SJSA1 (cell line): ENCODE results near the gene NAA10. TPM values are rescaled to one million over a fixed set of nuclear protein-coding genes. Genes with fewer than 3 reads are reported as not detected.

Experiments
- DNase-seq, 2 experiments: peaks; one replicate each; pipeline ENCODE4 v3.0.0-alpha.2; 2015 to 2020; ENCODE audit warnings: low spot score in 2 of 2, low read depth in 1 of 2
- H3K27ac ChIP-seq: fragments of 250-450 bp; sonication (Bioruptor Pico); 2 replicates; pipeline ENCODE4 v1.5.1; 2020; ENCODE audit warnings: mild to moderate bottlenecking, moderate library complexity
- H3K27me3 ChIP-seq: fragments of 250-450 bp; sonication (Bioruptor Pico); replicated peaks from 2 replicates; pipeline ENCODE4 v1.5.1; 2020; ENCODE audit warnings: mild to moderate bottlenecking, moderate library complexity
- H3K36me3 ChIP-seq: fragments of 250-450 bp; sonication (Bioruptor Pico); 2 replicates; pipeline ENCODE4 v1.5.1; 2020; ENCODE audit warnings: mild to moderate bottlenecking
- H3K4me1 ChIP-seq: fragments of 250-450 bp; sonication (Bioruptor Pico); replicated peaks from 2 replicates; pipeline ENCODE4 v1.6.1; 2021; ENCODE audit warnings: mild to moderate bottlenecking
- H3K4me3 ChIP-seq: fragments of 250-450 bp; sonication (Bioruptor Pico); 2 replicates; pipeline ENCODE4 v1.5.1; 2020; ENCODE audit warnings: mild to moderate bottlenecking
- H3K9me3 ChIP-seq: fragments of 250-450 bp; sonication (Bioruptor Pico); replicated peaks from 2 replicates; pipeline ENCODE4 v1.5.1; 2020; ENCODE audit warnings: mild to moderate bottlenecking
- total RNA-seq: library from RNA; depleted of rRNA; stranded (reverse); fragments of >200 nt; shearing (Covaris generic); gene quantifications from 2 replicates; pipeline ENCODE4 v1.2.3, GENCODE V29; 2014

Gene NAA10
- total RNA-seq, 1 experiment from 2014 or later: 155 TPM

DNA sequence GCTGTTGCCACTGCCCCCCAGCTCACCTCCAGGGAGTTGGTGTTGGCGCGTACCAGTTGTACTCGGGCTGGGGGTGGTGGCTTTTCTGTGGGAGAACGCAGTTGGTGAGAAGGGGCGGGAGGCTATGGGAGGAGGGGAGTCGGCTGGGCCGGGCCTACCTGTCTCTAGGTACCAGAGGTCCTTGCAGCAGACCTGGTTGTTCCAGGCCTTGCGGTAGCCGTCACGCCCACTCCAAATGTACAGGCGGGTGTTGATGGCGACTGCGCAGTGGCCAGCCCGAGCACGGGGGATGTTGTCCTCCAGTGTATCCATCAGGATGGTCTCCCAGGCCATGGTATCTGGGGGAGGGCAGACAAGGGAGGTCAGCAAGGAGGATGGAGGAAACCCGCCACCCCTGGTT lies 25.2 kb upstream of the NAA10 start:
- Histone ChIP-seq H3K36me3 (peaks cover 85% of the 10 kb centered on the region), H3K9me3 (no peaks in the 10 kb centered on the region), H3K27me3 (no peaks in the 10 kb centered on the region), H3K4me3 (no peak overlapping the region), H3K4me1 (no peaks in the 10 kb centered on the region), H3K27ac (no peak overlapping the region)
- no peak for DNase-seq

DNA sequence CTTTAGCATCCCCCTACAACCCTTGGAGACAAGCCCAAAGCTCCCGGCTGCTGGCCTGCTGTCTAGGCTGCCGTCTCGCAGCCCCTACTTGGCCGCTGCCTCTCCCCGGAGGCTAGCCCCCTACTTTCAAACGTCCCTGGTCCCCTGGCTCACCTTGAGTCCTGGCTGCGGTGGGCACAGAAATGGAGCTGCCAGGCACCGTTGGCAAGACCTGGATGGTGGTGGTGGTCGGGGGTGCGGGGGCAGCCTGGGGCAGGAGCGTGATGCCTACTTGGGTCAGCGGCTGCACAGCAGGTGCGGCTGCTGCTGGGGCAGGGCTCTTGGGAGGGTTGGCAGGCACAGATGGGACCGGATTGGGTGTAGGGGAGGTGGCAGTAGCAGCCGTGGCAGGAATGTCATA lies 24.8 kb upstream of the NAA10 start:
- Histone ChIP-seq H3K36me3 (peaks cover 89% of the 10 kb centered on the region), H3K9me3 (no peaks in the 10 kb centered on the region), H3K4me1 (no peaks in the 10 kb centered on the region), H3K4me3 (no peak overlapping the region), H3K27ac (no peak overlapping the region), H3K27me3 (no peaks in the 10 kb centered on the region)
- DNase-seq: no peak

DNA sequence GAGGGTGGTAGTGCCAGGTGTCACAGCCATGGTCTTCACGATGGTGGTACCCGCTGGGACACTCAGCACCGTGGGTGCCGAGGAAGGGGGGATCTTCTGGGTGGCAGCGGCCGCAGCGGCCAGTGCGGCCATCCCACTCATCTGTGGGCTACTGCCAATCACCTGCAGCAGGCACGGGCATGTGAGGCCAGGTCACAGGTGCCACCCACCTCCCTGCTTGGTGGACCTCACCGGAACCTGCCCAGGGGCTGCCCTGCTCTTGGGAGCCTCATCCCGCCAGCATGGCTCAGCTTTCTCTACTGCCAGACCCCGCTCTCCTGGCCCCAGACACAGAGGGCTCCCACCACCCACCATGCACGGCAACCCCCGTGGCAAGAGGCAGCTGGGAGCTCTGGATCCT lies 23.8 kb upstream of the NAA10 start:
- no peak overlapping the region for H3K27ac ChIP-seq
- H3K9me3 ChIP-seq: no peaks in the 10 kb centered on the region
- no peaks in the 10 kb centered on the region for H3K27me3 ChIP-seq
- no peaks in the 10 kb centered on the region; the same call in 1 of the 2 replicates for H3K4me1 ChIP-seq
- H3K4me3 ChIP-seq: no peak overlapping the region
- DNase-seq: no peak
- H3K36me3 ChIP-seq: peaks cover 94% of the 10 kb centered on the region

DNA sequence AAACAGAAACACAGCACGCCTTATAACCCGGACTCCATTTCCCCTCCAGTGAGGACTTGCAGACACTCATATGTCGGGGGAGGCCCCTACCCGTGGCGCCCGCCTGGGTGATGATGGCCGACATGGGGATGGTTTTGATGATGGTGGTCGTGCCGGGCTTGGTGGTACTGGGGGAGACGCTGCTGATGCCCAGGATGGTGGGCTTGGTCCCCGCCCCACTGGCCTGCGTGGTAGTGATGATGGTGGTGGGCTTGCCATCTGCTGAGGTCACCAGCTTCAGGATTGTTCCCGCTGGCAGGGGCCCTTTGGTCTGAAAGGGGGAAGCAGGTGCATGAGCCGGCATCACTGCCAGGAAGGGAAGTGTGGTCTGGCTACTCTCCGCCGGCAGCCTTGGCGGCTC lies 22.4 kb upstream of the NAA10 start:
- H3K36me3 ChIP-seq: peaks cover 94% of the 10 kb centered on the region
- DNase-seq: no peak

DNA sequence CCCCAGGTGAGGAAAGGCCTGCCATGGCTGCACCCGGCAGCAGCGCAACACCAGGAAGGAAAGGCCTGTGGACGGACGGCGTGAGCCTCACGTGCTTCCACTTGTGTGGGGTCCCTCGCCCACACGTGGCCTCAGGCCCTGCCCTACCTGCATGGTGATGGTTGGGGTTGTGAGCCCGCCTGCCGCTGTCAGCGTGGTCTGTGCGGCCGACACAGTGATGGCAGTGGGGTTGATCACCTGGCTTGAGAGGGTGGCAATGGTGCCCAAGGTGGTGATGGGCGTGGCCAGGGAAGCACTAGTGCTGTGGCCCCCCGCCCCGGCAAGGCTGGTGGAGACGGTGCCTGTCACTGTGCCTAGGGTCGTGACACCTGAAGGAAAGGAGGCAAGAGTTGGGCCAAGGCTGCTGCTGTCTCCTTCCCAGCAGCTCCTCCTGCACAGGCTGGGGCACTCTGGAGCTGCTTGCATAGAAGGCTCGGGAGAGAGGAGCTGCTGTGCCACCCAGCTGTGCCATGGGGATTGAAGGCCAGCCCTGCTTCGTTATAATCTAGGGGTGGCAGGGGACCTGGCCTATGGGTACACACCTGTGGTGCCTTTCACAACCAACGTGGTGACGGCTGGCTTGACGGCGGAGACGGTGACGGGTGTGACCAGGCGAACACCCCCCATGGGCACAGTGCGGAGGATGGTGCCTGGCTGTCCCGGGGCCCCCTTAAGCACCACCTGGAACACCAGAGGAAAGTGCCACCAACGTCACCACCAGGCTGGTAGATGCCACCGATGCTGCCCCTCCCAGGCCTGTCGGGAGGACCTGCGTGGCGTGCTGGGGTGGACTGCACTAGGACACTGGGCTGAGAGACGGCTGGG lies 21.4 kb upstream of the NAA10 start:
- peaks cover 94% of the 10 kb centered on the region for H3K36me3 ChIP-seq
- H3K27ac ChIP-seq: no peak overlapping the region
- H3K9me3 ChIP-seq: no peaks in the 10 kb centered on the region
- no peak for DNase-seq
- H3K27me3 ChIP-seq: no peaks in the 10 kb centered on the region
- H3K4me1 ChIP-seq: peaks cover 3% of the 10 kb centered on the region
- no peak overlapping the region for H3K4me3 ChIP-seq

More for the DNA sequence above, 22.4 kb upstream of the NAA10 start:
- Histone ChIP-seq H3K27me3 (no peaks in the 10 kb centered on the region), H3K9me3 (no peaks in the 10 kb centered on the region), H3K4me1 (peaks cover 3% of the 10 kb centered on the region), H3K27ac (no peak overlapping the region), H3K4me3 (no peak overlapping the region)

DNA sequence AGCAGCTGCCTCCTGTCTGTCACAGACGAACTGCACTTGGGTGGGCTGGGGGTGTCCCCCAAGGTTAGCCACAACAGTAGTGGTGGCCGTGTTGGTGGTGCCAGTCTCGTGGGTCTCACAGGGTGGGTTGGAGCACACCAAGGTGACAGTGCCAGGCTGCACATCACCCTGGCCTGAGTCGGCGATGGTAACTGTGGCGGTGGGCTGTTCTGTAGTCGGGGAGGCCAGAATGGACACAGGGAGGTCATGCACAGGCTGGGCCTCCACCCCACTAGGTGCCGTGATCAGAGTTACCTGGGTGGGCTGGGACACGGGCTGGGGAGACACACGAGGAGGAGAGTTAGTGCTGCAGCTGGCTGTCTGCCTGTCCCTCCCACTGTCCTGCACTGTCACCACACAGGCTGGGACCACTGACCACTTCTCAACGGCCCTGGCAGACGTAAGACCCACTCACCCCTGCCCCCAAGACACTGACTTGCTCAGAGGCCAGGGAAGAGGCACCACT lies 20.4 kb upstream of the NAA10 start:
- H3K4me1 ChIP-seq: peaks cover 3% of the 10 kb centered on the region
- no peaks in the 10 kb centered on the region for H3K9me3 ChIP-seq
- H3K27ac ChIP-seq: no peak overlapping the region
- peaks cover 97% of the 10 kb centered on the region for H3K36me3 ChIP-seq
- no peak overlapping the region for H3K4me3 ChIP-seq
- DNase-seq: no peak
- H3K27me3 ChIP-seq: no peaks in the 10 kb centered on the region

DNA sequence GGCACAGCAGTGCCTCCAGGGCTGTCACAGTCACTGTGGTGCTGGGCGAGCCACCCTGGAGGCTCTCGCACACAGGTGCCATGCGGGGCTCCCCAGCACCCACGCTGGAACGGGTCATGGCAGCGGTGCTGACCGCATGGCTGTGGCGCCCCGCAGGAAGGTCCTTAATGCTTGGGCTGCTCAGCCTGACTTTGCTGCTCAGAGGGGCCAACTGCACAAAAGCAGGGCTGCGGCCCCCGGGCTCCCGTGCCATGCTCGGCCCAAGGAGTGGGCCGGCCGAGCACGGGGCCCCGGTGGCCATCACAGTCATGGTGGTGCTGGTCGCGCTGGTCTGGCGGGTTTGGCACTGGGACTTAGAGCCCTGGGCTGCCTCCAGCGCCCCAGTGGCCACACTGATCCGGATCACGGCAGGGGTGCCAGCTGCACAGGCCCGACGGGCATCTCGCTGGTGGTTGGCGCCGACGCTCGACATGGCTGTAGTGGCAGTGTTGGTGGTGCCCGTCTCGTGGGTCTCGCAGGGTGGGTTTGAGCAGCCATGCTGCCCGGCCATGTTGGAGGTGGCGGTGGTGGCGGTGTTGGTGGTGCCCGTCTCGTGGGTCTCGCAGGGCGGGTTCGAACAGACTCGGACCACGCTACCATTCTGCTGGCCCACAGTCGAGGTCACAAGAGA lies 19.9 kb upstream of the NAA10 start:
- Histone ChIP-seq H3K4me1 (peaks cover 3% of the 10 kb centered on the region), H3K27ac (no peak overlapping the region), H3K9me3 (no peaks in the 10 kb centered on the region), H3K36me3 (peaks cover 97% of the 10 kb centered on the region), H3K4me3 (no peak overlapping the region), H3K27me3 (no peaks in the 10 kb centered on the region)
- DNase-seq: no peak

DNA sequence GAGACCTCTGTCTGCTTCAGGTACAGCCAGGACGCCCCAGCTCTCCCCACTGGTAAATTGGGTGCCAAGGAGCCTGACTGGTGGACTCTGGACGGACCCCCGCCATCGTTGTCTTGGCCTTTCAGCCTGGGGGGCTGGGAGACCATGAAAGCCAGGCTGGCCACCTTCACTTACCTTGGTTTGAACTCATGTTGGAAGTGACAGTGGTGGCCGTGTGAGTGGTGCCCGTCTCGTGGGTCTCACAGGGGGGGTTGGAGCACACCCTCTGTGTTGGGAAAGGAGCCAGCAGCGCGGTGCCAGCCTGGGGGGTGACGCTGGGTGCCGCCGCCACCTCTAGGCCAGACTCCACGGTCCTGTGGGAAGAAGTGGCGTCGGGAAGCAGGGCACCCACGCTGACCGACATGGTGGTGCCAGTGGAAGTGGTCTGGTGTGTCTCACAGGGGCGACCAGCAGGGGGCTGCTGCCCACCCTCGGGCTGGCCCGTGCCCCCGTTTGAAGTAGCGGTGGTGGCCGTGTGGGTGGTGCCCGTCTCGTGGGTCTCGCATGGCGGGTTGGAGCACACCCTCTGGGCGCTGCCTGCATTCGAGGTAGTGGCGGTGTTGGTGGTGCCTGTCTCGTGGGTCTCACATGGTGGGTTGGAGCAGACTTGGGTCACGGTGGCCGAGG lies 19.2 kb upstream of the NAA10 start:
- no peaks in the 10 kb centered on the region for H3K27me3 ChIP-seq
- peaks cover 94% of the 10 kb centered on the region for H3K36me3 ChIP-seq
- H3K4me1 ChIP-seq: peaks cover 3% of the 10 kb centered on the region
- DNase-seq: no peak
- H3K27ac ChIP-seq: no peak overlapping the region
- no peaks in the 10 kb centered on the region for H3K9me3 ChIP-seq
- no peak overlapping the region for H3K4me3 ChIP-seq

DNA sequence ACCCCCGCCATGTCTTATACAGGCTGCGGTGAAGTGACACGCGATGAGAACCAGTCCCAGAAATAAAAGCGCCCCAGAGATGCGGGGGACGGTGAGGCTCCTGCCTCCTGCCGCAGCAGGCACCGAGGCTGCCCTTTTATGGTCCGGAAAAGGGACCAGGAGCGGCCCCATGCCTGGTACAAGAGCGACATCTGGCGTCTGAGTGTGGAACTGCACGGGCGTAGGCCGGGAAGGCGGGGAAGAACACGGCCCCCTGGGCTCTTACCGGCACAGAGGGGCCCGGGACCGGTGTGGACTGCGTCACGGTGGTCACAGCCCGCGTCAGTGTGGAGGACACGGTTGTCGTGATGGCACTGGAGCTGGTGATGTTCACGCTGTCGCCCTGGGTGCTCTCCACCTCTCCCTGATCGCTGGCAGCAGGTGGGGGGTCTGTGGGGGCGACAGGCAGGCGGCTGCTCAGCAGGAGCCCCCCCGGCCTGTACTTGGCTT lies 18.5 kb upstream of the NAA10 start:
- H3K9me3 ChIP-seq: no peaks in the 10 kb centered on the region
- DNase-seq: peak; percentile 62 to 72
- H3K4me3 ChIP-seq: no peak overlapping the region
- H3K27ac ChIP-seq: no peak overlapping the region
- H3K4me1 ChIP-seq: peaks cover 3% of the 10 kb centered on the region
- no peaks in the 10 kb centered on the region for H3K27me3 ChIP-seq
- peaks cover 89% of the 10 kb centered on the region for H3K36me3 ChIP-seq

DNA sequence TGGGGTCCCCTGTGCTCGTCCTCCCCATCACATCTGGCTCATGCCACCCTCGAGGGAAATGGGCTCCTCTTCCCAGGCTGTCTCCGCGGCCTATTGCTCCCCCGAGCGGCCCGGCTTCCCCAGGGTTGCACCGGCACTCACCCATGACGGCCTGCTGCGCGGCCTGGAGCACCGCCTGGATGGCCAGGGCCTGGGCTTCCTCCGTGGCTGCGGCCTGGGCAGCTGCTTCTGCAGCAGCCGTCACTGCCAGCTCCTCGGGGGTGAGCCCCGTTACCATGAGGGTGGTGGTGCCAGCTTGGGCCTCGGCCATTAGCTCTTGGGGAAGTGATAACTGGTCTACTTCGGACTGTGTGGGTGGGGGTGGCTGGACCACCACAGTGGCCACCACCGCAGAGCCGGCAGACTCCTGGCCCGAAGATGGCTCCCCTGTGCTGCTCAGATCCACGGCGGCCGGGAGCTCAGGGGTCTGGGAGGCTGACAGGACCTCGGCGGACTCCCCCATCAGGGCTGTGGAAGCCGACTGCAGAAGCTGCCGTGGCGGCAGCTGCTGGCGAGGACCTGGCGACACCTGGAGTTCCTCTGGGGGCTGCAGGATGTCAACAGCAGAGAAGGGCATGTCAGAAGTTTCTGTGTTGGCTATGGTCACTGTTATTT lies 17.7 kb upstream of the NAA10 start:
- Histone ChIP-seq H3K4me1 (peaks cover 3% of the 10 kb centered on the region), H3K9me3 (no peaks in the 10 kb centered on the region), H3K27me3 (no peaks in the 10 kb centered on the region), H3K27ac (no peak overlapping the region), H3K36me3 (peaks cover 85% of the 10 kb centered on the region), H3K4me3 (no peak overlapping the region)
- DNase-seq: no peak

DNA sequence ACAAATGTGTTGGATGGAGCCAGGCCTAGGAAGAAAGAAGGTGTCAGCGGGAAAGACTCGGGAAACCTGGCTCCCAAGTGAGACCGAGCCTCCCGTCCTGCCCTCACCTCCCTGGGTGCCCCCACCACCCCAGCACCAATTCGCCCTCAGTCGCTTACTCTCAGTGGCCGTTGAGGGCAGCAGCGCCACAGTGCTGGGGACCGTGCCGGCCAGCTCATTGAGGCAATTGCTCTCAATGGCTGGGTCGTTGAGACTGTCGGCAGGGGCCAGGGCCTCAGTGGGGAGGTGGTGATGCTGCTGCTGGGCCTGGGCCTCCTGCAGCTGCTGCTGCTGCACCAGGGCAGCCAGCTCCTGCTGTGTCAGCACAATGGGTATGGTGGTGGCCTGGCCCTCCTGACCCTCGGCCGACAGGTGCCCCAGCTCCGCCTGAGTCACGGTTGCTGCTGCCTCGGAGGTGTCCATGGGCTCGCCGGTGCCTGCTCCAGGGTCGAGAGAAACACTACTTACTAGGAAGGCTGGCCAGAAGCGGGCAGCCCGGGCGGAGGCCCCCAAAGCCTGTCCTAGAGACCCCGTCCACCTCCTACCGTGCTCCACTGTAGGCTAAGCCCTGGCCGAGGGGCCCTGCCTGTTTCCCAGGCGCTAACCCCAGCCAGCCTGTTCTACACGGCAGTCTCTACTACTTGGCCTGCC lies 17.0 kb upstream of the NAA10 start:
- no peak overlapping the region for H3K27ac ChIP-seq
- H3K4me1 ChIP-seq: peaks cover 3% of the 10 kb centered on the region
- DNase-seq: no peak
- no peak overlapping the region for H3K4me3 ChIP-seq
- no peaks in the 10 kb centered on the region for H3K9me3 ChIP-seq
- peaks cover 83% of the 10 kb centered on the region for H3K36me3 ChIP-seq
- no peaks in the 10 kb centered on the region for H3K27me3 ChIP-seq

DNA sequence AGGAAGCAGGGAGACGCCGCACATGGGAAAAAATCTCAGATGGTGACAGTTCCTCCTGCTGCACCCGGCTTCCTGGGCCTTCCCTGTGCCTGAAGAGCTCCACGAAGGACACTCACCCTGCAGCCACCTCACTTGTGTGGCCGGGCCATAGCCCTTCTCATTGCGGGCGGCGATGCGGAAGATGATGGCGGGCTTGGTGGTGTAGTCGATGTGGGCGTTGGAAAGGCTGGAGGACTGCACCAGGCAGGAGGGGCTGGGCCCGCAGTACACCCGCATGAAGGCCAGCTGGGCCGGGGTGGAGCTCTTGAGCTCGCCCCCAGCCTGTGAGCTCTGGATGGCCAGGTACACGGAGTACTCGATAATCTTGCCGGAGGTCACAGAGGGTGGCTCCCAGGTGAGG lies 15.3 kb upstream of the NAA10 start:
- Histone ChIP-seq H3K36me3 (peaks cover 69% of the 10 kb centered on the region), H3K27me3 (no peaks in the 10 kb centered on the region), H3K4me3 (no peak overlapping the region), H3K4me1 (peaks cover 3% of the 10 kb centered on the region), H3K27ac (no peak overlapping the region), H3K9me3 (no peaks in the 10 kb centered on the region)
- DNase-seq: no peak
